Psoas muscle (tissue), 8 donors: ENCODE measurements around the gene ARAP1. TPM values are rescaled to one million over a fixed set of nuclear protein-coding genes. Genes with fewer than 3 reads are reported as not detected.
A peak's percentile ranks its signal among the peaks of the same experiment; 100 is the strongest.

Experiments used
- ATAC-seq, 4 donors: fragments of 200-7000 bp; cut with Tn5 transposase; one replicate each; pipeline ENCODE4 v1.9.1; 2020; ENCODE audit warnings: moderate library complexity in 3 of 4, mild to moderate bottlenecking in 2 of 4
- DNase-seq, 2 donors: peaks; one replicate each; pipeline ENCODE4 v3.0.0-alpha.2; 2020
- H3K27ac ChIP-seq: fragments of 200-600 bp; one replicate; pipeline ENCODE4 v1.8.0; 2022
- H3K27me3 ChIP-seq, 3 donors: fragments of 200-600 bp in 1 of 3; one replicate each; pipeline versions ENCODE4 v1.6.1 to v1.8.0; 2013 to 2022; ENCODE audit warnings: low read length in 2 of 3, mild to moderate bottlenecking in 2 of 3, moderate library complexity in 1 of 3; ENCODE audit not compliant: insufficient read depth in 3 of 3
- H3K36me3 ChIP-seq, 2 donors: fragments of 200-600 bp in 1 of 2; one replicate each; pipeline versions ENCODE4 v1.6.1 to v1.8.0; 2013 to 2022; ENCODE audit warnings: low read depth in 1 of 2, mild to moderate bottlenecking in 1 of 2, moderate library complexity in 1 of 2; ENCODE audit not compliant: insufficient read depth in 1 of 2
- H3K4me1 ChIP-seq: fragments of 200-600 bp; one replicate; pipeline ENCODE4 v1.8.0; 2022
- H3K4me3 ChIP-seq: fragments of 200-600 bp; one replicate; pipeline ENCODE4 v1.8.0; 2022; ENCODE audit warnings: mild to moderate bottlenecking
- H3K9me3 ChIP-seq: fragments of 200-600 bp; one replicate; pipeline ENCODE4 v1.8.0; 2022
- CTCF ChIP-seq: fragments of 200-600 bp; IDR thresholded peaks from one replicate; pipeline ENCODE4 v1.8.0; 2022; ENCODE audit warnings: antibody characterized with exemption
- WGBS, 3 donors: extraction: QIAGEN DNeasy Blood & Tissue Kit; methylation state at CpG; one replicate each; pipeline versions ENCODE4 v1.1.6 to v1.1.7; 2013; 5-methylcytosine and 5-hydroxymethylcytosine counted together
- intact Hi-C, 2 donors: fragments of 100-400 bp; cut with DNase I; formaldehyde crosslinking; loops; one replicate each; pipeline versions ENCODE4 v1.11.0 to v1.14.2; 2022
- polyA plus RNA-seq, 3 donors: library from polyadenylated mRNA; stranded (reverse); fragments of 200-250 nt; gene quantifications; one replicate each; pipeline ENCODE4 v1.2.3, GENCODE V29; 2013
- total RNA-seq, 4 donors: library from RNA; stranded (reverse); fragmentation: NEBNext Ultra II Directional in 2 of 4; extraction: Animal tissue kit (Norgen Biotek cat#: 25700) in 2 of 4; gene quantifications; one replicate each; pipeline versions ENCODE4 v1.2.1 to v1.2.4, GENCODE V29; 2021 to 2023
- donor health status: healthy with polysubstance abuse.
- donor health status: DM: no; HTN: no; CAD: no; lungs with moderate emphysema.
- donor health status: Bipolar disorder and iron deficiency.
- donor health status: healthy.
- donor health status: DM: yes; HTN: yes; CAD: no.
- donor health status: DM: no; HTN: no; CAD: no.
- donor health status: DM: no; HTN: no; CAD: no.
- donor health status: DM: yes; HTN: yes; CAD: no.

Gene ARAP1
- total and polyA plus RNA-seq, 7 donors, result 16.0 to 27.5 (median 18.6) TPM

- H3K27ac ChIP-seq, result no peak overlapping the region
- intact Hi-C loops, result loop anchor here (2.0 to 5.0 kb wide), 3 partner anchors 66 to 451 kb away; partner anchors contain the start of gene ATG16L2 (in 1 of the 2)
Measured at GRCh38 chr11:72726266-72727220, 25.7 kb downstream of the ARAP1 start.

GRCh38 chr11:72725724-72726028 lies 26.5 kb downstream of the ARAP1 start:
- ATAC-seq, result no peak
- no peaks in the 10 kb centered on the region for H3K36me3 ChIP-seq
- TF ChIP-seq CTCF, result no peak
- no peak for DNase-seq
- H3K27me3 ChIP-seq, result no peaks in the 10 kb centered on the region
- no peak overlapping the region for H3K4me3 ChIP-seq
- H3K9me3 ChIP-seq, result no peaks in the 10 kb centered on the region
- WGBS, 3 donors, result 78 to 87% (median 84%) methylated on average over 4 of the region's 4 CpGs
- intact Hi-C loops, result loop anchor here (2.0 to 5.0 kb wide), 4 partner anchors 27 to 452 kb away; partner anchors contain the start of genes ARAP1 (in 1 of the 2) and ATG16L2 (in 1 of the 2)
- peaks cover 16% of the 10 kb centered on the region for H3K4me1 ChIP-seq
- H3K27ac ChIP-seq, result no peak overlapping the region

More at GRCh38 chr11:72726266-72727220, 25.7 kb downstream of the ARAP1 start:
- no peaks in the 10 kb centered on the region for H3K27me3 ChIP-seq
- H3K9me3 ChIP-seq, result no peaks in the 10 kb centered on the region
- no peak for ATAC-seq
- 81 to 83% (median 81%) methylated on average over 38 to 40 of the region's 40 CpGs for WGBS, 3 donors
- TF ChIP-seq CTCF, result no peak
- H3K36me3 ChIP-seq, result no peaks in the 10 kb centered on the region
- H3K4me1 ChIP-seq, result peaks cover 9% of the 10 kb centered on the region
- no peak overlapping the region for H3K4me3 ChIP-seq
- peak in 1 of 2 donors; percentile 58 for DNase-seq

GRCh38 chr11:72724851-72725723 lies 27.1 kb downstream of the ARAP1 start:
- no peaks in the 10 kb centered on the region for H3K9me3 ChIP-seq
- no peaks in the 10 kb centered on the region for H3K27me3 ChIP-seq
- DNase-seq, result peak; percentile 65 to 79
- peak; percentile 84 for TF ChIP-seq CTCF
- no peak overlapping the region for H3K27ac ChIP-seq
- intact Hi-C loops, result loop anchor here (2.0 to 5.0 kb wide), 5 partner anchors 28 to 452 kb away; partner anchors contain the start of genes ARAP1 (in 1 of the 2) and ATG16L2 (in 1 of the 2)
- H3K4me3 ChIP-seq, result no peak overlapping the region
- peaks cover 22% of the 10 kb centered on the region for H3K4me1 ChIP-seq
- H3K36me3 ChIP-seq, result no peaks in the 10 kb centered on the region
- WGBS, 3 donors, result 48 to 55% (median 49%) methylated on average over 8 to 9 of the region's 9 CpGs
- peak; percentile 31 to 55 (median 34) for ATAC-seq

GRCh38 chr11:72724021-72724551 lies 28.1 kb downstream of the ARAP1 start:
- WGBS, 3 donors, result 91 to 99% (median 93%) methylated on average over 5 of the region's 5 CpGs
- intact Hi-C loops, result loop anchor here (2.0 to 5.0 kb wide), 4 partner anchors 29 to 453 kb away; partner anchors contain the start of gene ARAP1 (in 1 of the 2)

More at GRCh38 chr11:72724021-72724551, 28.1 kb downstream of the ARAP1 start:
- Histone ChIP-seq H3K36me3 (no peaks in the 10 kb centered on the region), H3K27me3 (no peaks in the 10 kb centered on the region), H3K4me1 (peaks cover 31% of the 10 kb centered on the region), H3K27ac (no peak overlapping the region), H3K9me3 (no peaks in the 10 kb centered on the region), H3K4me3 (no peak overlapping the region)
- ATAC-seq, result no peak
- peak in 1 of 2 donors; percentile 41 for DNase-seq
- no peak for TF ChIP-seq CTCF
